Stomach (tissue), 9 donors: ENCODE measurements around the gene GPC5. TPM values are rescaled to one million over a fixed set of nuclear protein-coding genes. Genes with fewer than 3 reads are reported as not detected.

Experiments used
- DNase-seq, 2 donors: peaks; one replicate each; pipeline versions ENCODE4 v3.0.0 to v3.0.0-alpha.2; 2013 to 2019
- H3K27ac ChIP-seq, 5 donors: fragments of 200-600 bp in 4 of 5; sonication (generic) in 4 of 5; one replicate each; pipeline ENCODE4 v1.5.1; 2013 to 2019; ENCODE audit warnings: mild to moderate bottlenecking in 1 of 5, moderate library complexity in 1 of 5
- H3K27me3 ChIP-seq, 3 donors: fragments of 200-600 bp; sonication (generic); one replicate each; pipeline ENCODE4 v1.5.1; 2017 to 2019; ENCODE audit warnings: mixed run types in 1 of 3
- H3K36me3 ChIP-seq, 4 donors: fragments of 200-600 bp; sonication (generic); 1 replicate in 3 of 4; 2 replicates in 1 of 4; pipeline ENCODE4 v1.5.1; 2016 to 2019
- H3K4me1 ChIP-seq, 4 donors: fragments of 200-600 bp; sonication (generic); one replicate each; pipeline ENCODE4 v1.5.1; 2016 to 2019
- H3K4me3 ChIP-seq, 4 donors: fragments of 200-600 bp; sonication (generic) in 3 of 4; one replicate each; pipeline ENCODE4 v1.5.1; 2016 to 2019; ENCODE audit warnings: mild to moderate bottlenecking in 1 of 4
- H3K9me3 ChIP-seq, 4 donors: fragments of 200-600 bp; sonication (generic); one replicate each; pipeline ENCODE4 v1.5.1; 2016 to 2019
- CTCF ChIP-seq, 7 experiments: fragments of 450-650 bp in 4 of 7; fragments of 200-600 bp in 3 of 7; sonication (generic) in 3 of 7; IDR thresholded peaks; one replicate each; pipeline ENCODE4 v1.5.1; 2016 to 2019; ENCODE audit warnings: antibody characterized with exemption in 7 of 7, control low read depth in 2 of 7, mild to moderate bottlenecking in 1 of 7
- EP300 ChIP-seq: sonication (generic); formaldehyde crosslinking; IDR thresholded peaks from one replicate; pipeline ENCODE4 v1.6.1; 2017; ENCODE audit warnings: antibody characterized with exemption
- POLR2A ChIP-seq, 4 donors: fragments of 450-650 bp; IDR thresholded peaks; one replicate each; pipeline ENCODE4 v1.6.1; 2016; ENCODE audit warnings: antibody characterized with exemption in 4 of 4, control low read depth in 2 of 4, mild to moderate bottlenecking in 1 of 4, moderate library complexity in 1 of 4
- POLR2AphosphoS5 ChIP-seq, 3 donors: sonication (generic); formaldehyde crosslinking; IDR thresholded peaks; one replicate each; pipeline ENCODE4 v1.6.1; 2016; ENCODE audit warnings: antibody characterized with exemption in 3 of 3
- WGBS, 5 donors: extraction: QIAGEN DNeasy Blood & Tissue Kit in 3 of 5; methylation state at CpG; one replicate each; pipeline versions ENCODE4 v1.1.5 to v1.1.7; 2013 to 2018; 5-methylcytosine and 5-hydroxymethylcytosine counted together
- intact Hi-C: fragments of 100-400 bp; cut with DNase I; formaldehyde crosslinking; loops from one replicate; pipeline ENCODE4 v1.15.1; 2023; ENCODE audit warnings: low total_unique reads
- polyA plus RNA-seq, 3 donors: library from polyadenylated mRNA; stranded (reverse); fragments of 200-250 nt; gene quantifications; one replicate each; pipeline ENCODE4 v1.2.3, GENCODE V29; 2013
- total RNA-seq, 5 donors: library from RNA; depleted of rRNA; stranded (reverse); fragments of >200 nt; gene quantifications; one replicate each; pipeline versions ENCODE4 v1.1.0 to v1.2.3, GENCODE V29; 2014 to 2016
- donor health status: healthy with polysubstance abuse.
- donor health status: Bipolar disorder and iron deficiency.
- donor health status: healthy.

The GPC5 gene
- total and polyA plus RNA-seq, 8 donors, result 0.87 to 2.8 TPM; not detected in 6

- Histone ChIP-seq H3K9me3 (no peaks in the 10 kb centered on the region), H3K36me3 (no peaks in the 10 kb centered on the region), H3K4me1 (no peaks in the 10 kb centered on the region), H3K27me3 (no peaks in the 10 kb centered on the region), H3K4me3 (no peak overlapping the region), H3K27ac (no peak overlapping the region)
- WGBS, 5 donors, result 41 to 69% (median 55%) methylated on average over 4 of the region's 4 CpGs
- TF ChIP-seq CTCF (IDR thresholded peaks at IDR 0.05) (no peak), EP300 (no peak), POLR2A (IDR thresholded peaks at IDR 0.05) (no peak), POLR2AphosphoS5 (IDR thresholded peaks at IDR 0.05) (no peak)
- intact Hi-C loops, result no loop called here
- peak in 1 of 2 donors; percentile 57 for DNase-seq
These were observed 676.2 kb downstream of the GPC5 start for GRCh38 chr13:92074658-92075057.

GRCh38 chr13:92097337-92097903 is 699.0 kb downstream of the GPC5 start:
- TF ChIP-seq CTCF (IDR thresholded peaks at IDR 0.05), result no peak
- no peak for TF ChIP-seq POLR2AphosphoS5 (IDR thresholded peaks at IDR 0.05)
- TF ChIP-seq EP300, result no peak
- no peak for TF ChIP-seq POLR2A (IDR thresholded peaks at IDR 0.05)
- WGBS, 5 donors, result 54 to 65% (median 60%) methylated on average over 4 of the region's 4 CpGs
- intact Hi-C loops, result no loop called here

GRCh38 chr13:92101801-92102200 is 703.4 kb downstream of the GPC5 start:
- no peaks in the 10 kb centered on the region for H3K36me3 ChIP-seq
- intact Hi-C loops, result no loop called here
- no peaks in the 10 kb centered on the region for H3K27me3 ChIP-seq
- peaks cover 0 to 9% (median 0%) of the 10 kb centered on the region in 4 donors for H3K4me1 ChIP-seq
- TF ChIP-seq EP300, result no peak
- TF ChIP-seq POLR2AphosphoS5 (IDR thresholded peaks at IDR 0.05), result no peak
- TF ChIP-seq POLR2A (IDR thresholded peaks at IDR 0.05), result no peak
- TF ChIP-seq CTCF (IDR thresholded peaks at IDR 0.05), result no peak
- no peaks in the 10 kb centered on the region for H3K9me3 ChIP-seq
- no peak overlapping the region for H3K27ac ChIP-seq
- DNase-seq, result no peak
- H3K4me3 ChIP-seq, result no peak overlapping the region

More at GRCh38 chr13:92097337-92097903, 699.0 kb downstream of the GPC5 start:
- no peak for DNase-seq
- no peak overlapping the region for H3K27ac ChIP-seq
- H3K27me3 ChIP-seq, result no peaks in the 10 kb centered on the region
- H3K4me3 ChIP-seq, result no peak overlapping the region
- no peaks in the 10 kb centered on the region for H3K4me1 ChIP-seq
- H3K9me3 ChIP-seq, result peaks cover 0 to 5% (median 0%) of the 10 kb centered on the region in 4 donors
- H3K36me3 ChIP-seq, result no peaks in the 10 kb centered on the region

GRCh38 chr13:92103689-92104153 is 705.3 kb downstream of the GPC5 start:
- TF ChIP-seq CTCF (IDR thresholded peaks at IDR 0.05) (no peak), EP300 (no peak), POLR2AphosphoS5 (IDR thresholded peaks at IDR 0.05) (no peak), POLR2A (IDR thresholded peaks at IDR 0.05) (no peak)
- Histone ChIP-seq H3K4me3 (no peak overlapping the region), H3K36me3 (no peaks in the 10 kb centered on the region), H3K9me3 (no peaks in the 10 kb centered on the region), H3K27ac (no peak overlapping the region), H3K27me3 (no peaks in the 10 kb centered on the region), H3K4me1 (peaks cover 0 to 9% (median 0%) of the 10 kb centered on the region in 4 donors)
- 11 to 24% (median 17%) methylated on average over 6 of the region's 6 CpGs for WGBS, 5 donors
- peak in 1 of 2 donors; percentile 28 for DNase-seq
- intact Hi-C loops, result no loop called here
